CD4-positive, alpha-beta T cell (primary cell): Measurements from ENCODE around the gene LGALS3BP. TPM values are rescaled to one million over a fixed set of nuclear protein-coding genes. Genes with fewer than 3 reads are reported as not detected.

Experiments used
- ATAC-seq: fragments of 200-7000 bp; cut with Tn5 transposase; one replicate; pipeline ENCODE4 v1.10.0; 2022; ENCODE audit warnings: mild to moderate bottlenecking; ENCODE audit not compliant: poor library complexity
- CTCF ChIA-PET: fragments of 350-600 bp; sonication (Branson Sonifier 250); formaldehyde crosslinking; loops from one replicate; lab custom pipeline; 2021; ENCODE audit warnings: antibody characterized with exemption, inconsistent platforms; lab: Charles Lee
- POLR2A ChIA-PET: fragments of 350-600 bp; sonication (Branson Sonifier 250); formaldehyde crosslinking; loops from one replicate; lab custom pipeline; 2021; ENCODE audit warnings: antibody characterized with exemption, inconsistent platforms; lab: Charles Lee
- DNase-seq, 14 experiments: peaks; one replicate each; pipeline ENCODE4 v3.0.0-alpha.2; 2013 to 2020; ENCODE audit warnings: mixed read lengths in 2 of 14
- H3K27ac ChIP-seq, 2 donors: one replicate each; pipeline versions ENCODE4 v1.5.1 to v1.7.0; 2013; ENCODE audit warnings: low read length in 2 of 2, low read depth in 1 of 2, mild to moderate bottlenecking in 1 of 2
- H3K27me3 ChIP-seq, 2 experiments: 1 replicate in 1 of 2; 2 replicates in 1 of 2; pipeline versions ENCODE4 v1.6.1 to v1.7.0; 2013; ENCODE audit warnings: low read length in 2 of 2, control low read depth in 1 of 2, mild to moderate bottlenecking in 1 of 2, moderate library complexity in 1 of 2; ENCODE audit not compliant: insufficient read depth in 2 of 2, control insufficient read depth in 1 of 2
- H3K36me3 ChIP-seq: one replicate; pipeline ENCODE4 v1.6.1; 2013; ENCODE audit warnings: low read length, control low read depth; ENCODE audit not compliant: insufficient read depth
- H3K4me1 ChIP-seq: one replicate; pipeline ENCODE4 v1.6.1; 2013; ENCODE audit warnings: low read length, control low read depth; ENCODE audit not compliant: insufficient read depth
- H3K4me3 ChIP-seq: one replicate; pipeline ENCODE4 v1.5.1; 2013; ENCODE audit warnings: mild to moderate bottlenecking, low read length, moderate library complexity
- H3K9me3 ChIP-seq, 2 experiments: 1 replicate in 1 of 2; 2 replicates in 1 of 2; pipeline versions ENCODE4 v1.6.1 to v1.7.0; 2013; ENCODE audit warnings: low read length in 2 of 2, mild to moderate bottlenecking in 2 of 2, control low read depth in 1 of 2, moderate library complexity in 1 of 2; ENCODE audit not compliant: control insufficient read depth in 1 of 2, insufficient read depth in 1 of 2
- H3K27ac Mint-ChIP-seq: one replicate; pipeline ENCODE4 v1.8.0; 2020; ENCODE audit warnings: mixed read lengths
- H3K27me3 Mint-ChIP-seq: one replicate; pipeline ENCODE4 v1.8.0; 2021; ENCODE audit warnings: mixed read lengths
- H3K36me3 Mint-ChIP-seq: one replicate; pipeline ENCODE4 v1.8.0; 2021; ENCODE audit warnings: low read depth, mixed read lengths
- H3K4me1 Mint-ChIP-seq: one replicate; pipeline ENCODE4 v1.8.0; 2021; ENCODE audit warnings: low read depth, mixed read lengths
- H3K4me3 Mint-ChIP-seq: one replicate; pipeline ENCODE4 v1.8.0; 2020; ENCODE audit warnings: mild to moderate bottlenecking, mixed read lengths
- H3K9me3 Mint-ChIP-seq: one replicate; pipeline ENCODE4 v1.8.0; 2020; ENCODE audit warnings: mixed read lengths
- intact Hi-C, 2 experiments: fragments of 100-400 bp; cut with DNase I in 1 of 2; cut with micrococcal nuclease in 1 of 2; formaldehyde crosslinking; loops; one replicate each; pipeline versions ENCODE4 v1.15.1 to v1.9.0; 2023 to 2025; cut with DNase I, micrococcal nuclease
- total RNA-seq, 174 experiments: library from RNA in 2 of 174; stranded (reverse) in 2 of 174; gene quantifications; one replicate each; pipeline ENCODE4 v1.2.3 and lab custom pipeline; 2021 to 2026
- TF ChIP-seq, protein P1 (sequence below): fragments of 200-600 bp; IDR thresholded peaks from one replicate; pipeline ENCODE4 v1.8.0; 2022; ENCODE audit warnings: antibody characterized with exemption, mild to moderate bottlenecking

Gene LGALS3BP
- total RNA-seq, 2 experiments from 2014 or later = 38.8 to 41.0 TPM

DNA sequence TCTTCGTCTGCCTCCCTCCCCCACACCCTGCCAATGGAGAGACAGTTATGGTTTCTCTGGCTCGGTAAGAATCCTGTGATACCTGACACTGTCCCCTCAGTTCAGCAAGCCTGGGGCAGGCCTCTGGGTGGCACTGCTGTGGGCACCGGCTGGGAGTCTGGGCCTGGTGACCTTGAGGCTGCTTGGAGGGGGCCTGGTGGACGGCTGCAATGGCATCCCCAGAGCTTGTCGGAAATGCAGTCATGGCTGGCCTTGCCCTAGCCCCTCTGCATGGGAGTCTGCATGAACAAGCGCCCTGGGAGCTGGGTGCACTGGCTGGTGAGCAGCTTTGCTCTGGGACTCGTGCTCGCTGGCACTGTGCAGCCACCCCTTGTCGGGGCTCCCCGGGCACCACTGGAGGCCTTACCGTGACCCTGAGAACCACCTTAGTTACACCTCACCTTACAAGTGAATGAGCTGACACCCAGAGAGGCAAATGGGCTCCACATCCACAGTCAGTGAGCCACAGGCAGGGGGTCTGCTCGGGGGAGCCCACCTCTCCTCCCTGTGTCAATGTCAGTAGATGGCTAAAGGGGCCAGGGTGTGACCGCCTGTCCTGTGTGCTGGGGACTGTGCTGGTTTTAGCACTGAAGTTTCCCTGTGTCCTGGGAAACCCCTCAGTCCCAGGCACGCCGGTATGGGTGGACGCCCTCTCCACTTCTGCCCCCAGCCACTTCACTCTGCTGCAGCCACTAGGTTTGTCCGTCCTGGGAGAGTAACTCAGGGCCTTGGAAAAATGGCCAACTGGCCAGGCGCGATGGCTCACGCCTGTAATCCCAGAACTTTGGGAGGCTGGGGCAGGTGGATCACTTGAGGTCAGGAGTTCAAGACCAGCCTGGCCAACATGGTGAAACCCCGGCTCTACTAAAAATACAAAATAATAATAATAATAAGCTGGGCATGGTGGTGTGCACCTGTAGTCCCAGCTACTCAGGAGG, 1.4 kb downstream of the LGALS3BP start:
- Histone ChIP-seq H3K9me3 (no peaks in the 10 kb centered on the region), H3K4me1 (peaks cover 51% of the 10 kb centered on the region), H3K36me3 (peaks cover 12% of the 10 kb centered on the region), H3K27ac (no peak overlapping the region), H3K27me3 (no peaks in the 10 kb centered on the region), H3K4me3 (peak overlapping the region; percentile 59)
- TF ChIP-seq, protein P1, sequence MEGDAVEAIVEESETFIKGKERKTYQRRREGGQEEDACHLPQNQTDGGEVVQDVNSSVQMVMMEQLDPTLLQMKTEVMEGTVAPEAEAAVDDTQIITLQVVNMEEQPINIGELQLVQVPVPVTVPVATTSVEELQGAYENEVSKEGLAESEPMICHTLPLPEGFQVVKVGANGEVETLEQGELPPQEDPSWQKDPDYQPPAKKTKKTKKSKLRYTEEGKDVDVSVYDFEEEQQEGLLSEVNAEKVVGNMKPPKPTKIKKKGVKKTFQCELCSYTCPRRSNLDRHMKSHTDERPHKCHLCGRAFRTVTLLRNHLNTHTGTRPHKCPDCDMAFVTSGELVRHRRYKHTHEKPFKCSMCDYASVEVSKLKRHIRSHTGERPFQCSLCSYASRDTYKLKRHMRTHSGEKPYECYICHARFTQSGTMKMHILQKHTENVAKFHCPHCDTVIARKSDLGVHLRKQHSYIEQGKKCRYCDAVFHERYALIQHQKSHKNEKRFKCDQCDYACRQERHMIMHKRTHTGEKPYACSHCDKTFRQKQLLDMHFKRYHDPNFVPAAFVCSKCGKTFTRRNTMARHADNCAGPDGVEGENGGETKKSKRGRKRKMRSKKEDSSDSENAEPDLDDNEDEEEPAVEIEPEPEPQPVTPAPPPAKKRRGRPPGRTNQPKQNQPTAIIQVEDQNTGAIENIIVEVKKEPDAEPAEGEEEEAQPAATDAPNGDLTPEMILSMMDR = no peak
- Mint-ChIP-seq H3K36me3 (peaks cover 17% of the 10 kb centered on the region), H3K4me3 (peak overlapping the region; percentile 80), H3K9me3 (no peaks in the 10 kb centered on the region), H3K4me1 (peaks cover 13% of the 10 kb centered on the region), H3K27ac (peak overlapping the region; percentile 20), H3K27me3 (no peaks in the 10 kb centered on the region)
- CTCF ChIA-PET = no interaction called here
- POLR2A ChIA-PET = no interaction called here
- DNase-seq (peak in 1 of 14 experiments; percentile 12), ATAC-seq (no peak)
- intact Hi-C loops = no loop called here

DNA sequence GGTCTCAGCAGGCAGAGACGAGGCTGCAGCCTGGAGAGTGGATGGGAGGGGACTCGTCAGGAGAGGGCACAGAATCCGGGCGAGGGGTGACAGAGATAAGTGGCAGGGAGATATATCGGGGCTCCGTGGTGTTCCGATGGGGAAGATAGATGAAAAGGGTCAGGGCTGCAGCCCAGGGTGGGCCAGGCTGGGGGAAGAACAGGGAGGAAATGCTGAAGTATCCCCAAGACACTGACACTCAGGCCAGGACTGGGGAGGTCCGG, 2.1 kb downstream of the LGALS3BP start:
- Histone ChIP-seq H3K36me3 (peaks cover 12% of the 10 kb centered on the region), H3K9me3 (peaks cover 0 to under 1% of the 10 kb centered on the region in 2 experiments), H3K4me1 (peaks cover 51% of the 10 kb centered on the region), H3K27me3 (no peaks in the 10 kb centered on the region), H3K4me3 (no peak overlapping the region), H3K27ac (no peak overlapping the region)
- no peak for DNase-seq
- ChIA-PET CTCF (no interaction called here), POLR2A (no interaction called here)
- TF ChIP-seq, protein P1 = no peak
- ATAC-seq = no peak
- Mint-ChIP-seq H3K27ac (peak overlapping the region; percentile 20), H3K27me3 (no peaks in the 10 kb centered on the region), H3K36me3 (peaks cover 17% of the 10 kb centered on the region), H3K4me3 (peak overlapping the region; percentile 68), H3K9me3 (no peaks in the 10 kb centered on the region), H3K4me1 (peaks cover 13% of the 10 kb centered on the region)
- intact Hi-C loops = no loop called here

DNA sequence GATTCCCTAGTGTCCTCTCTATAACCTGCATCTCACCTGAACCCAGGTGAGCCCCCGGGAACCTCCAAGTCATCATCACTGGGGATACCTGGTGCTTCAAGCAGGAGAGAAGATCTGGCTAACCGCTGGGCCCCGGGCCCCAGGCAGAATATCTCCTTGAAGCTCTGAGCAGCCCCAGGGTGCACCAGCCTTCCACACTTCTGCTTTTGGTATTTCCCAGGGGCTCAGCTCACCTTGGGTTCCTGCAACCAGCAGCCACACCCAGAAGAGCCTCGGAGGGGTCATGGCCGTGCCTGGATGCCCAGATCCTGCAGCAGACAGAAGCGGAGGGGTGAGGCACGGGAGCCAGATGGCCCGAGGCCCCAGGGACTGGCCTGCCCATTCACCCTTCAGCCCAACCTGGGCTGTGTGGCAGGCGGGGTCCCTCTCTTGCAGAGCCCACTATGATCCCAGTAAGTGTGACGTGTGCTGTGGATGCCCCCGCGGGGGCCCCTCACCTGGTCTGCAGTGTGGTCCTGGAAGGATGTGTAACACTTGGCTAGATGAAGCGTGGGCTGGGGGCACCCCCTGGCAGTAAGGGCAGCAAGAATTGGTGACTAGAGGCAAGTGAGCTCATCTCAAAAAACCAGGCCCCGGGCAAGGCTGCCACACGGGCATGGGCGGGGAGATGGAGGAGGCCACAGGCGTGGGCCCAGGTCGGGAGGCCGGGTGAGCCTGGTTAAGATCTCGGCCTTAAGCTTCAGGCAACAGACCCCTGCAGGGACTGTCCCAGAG, 2.6 kb downstream of the LGALS3BP start:
- Mint-ChIP-seq H3K9me3 (no peaks in the 10 kb centered on the region), H3K4me1 (peaks cover 13% of the 10 kb centered on the region), H3K4me3 (peak overlapping the region; percentile 68), H3K27ac (peak overlapping the region; percentile 20), H3K36me3 (peaks cover 17% of the 10 kb centered on the region), H3K27me3 (no peaks in the 10 kb centered on the region)
- H3K4me3 ChIP-seq = no peak overlapping the region
- H3K36me3 ChIP-seq = peaks cover 15% of the 10 kb centered on the region
- H3K9me3 ChIP-seq = peaks cover 0 to 5% of the 10 kb centered on the region in 2 experiments
- no peak for ATAC-seq
- no peak for DNase-seq
- H3K27me3 ChIP-seq = no peaks in the 10 kb centered on the region
- TF ChIP-seq, protein P1 = no peak
- ChIA-PET POLR2A (no interaction called here), CTCF (no interaction called here)
- H3K27ac ChIP-seq = no peak overlapping the region
- peaks cover 51% of the 10 kb centered on the region for H3K4me1 ChIP-seq
- intact Hi-C loops = no loop called here
